ENCODE measurements around the gene TAL2.

Gene TAL2

GRCh38 chr9:105711867-105712266, 49.6 kb downstream of the TAL2 start:
- no peak for FAIRE-seq

- no peak for FAIRE-seq
These were observed 50.0 kb downstream of the TAL2 start for GRCh38 chr9:105712297-105712696.

Data from A204.1 (cell line).